Erythroblast (primary cell): ENCODE measurements around the gene MAPK8IP2.

ENCODE experiments used
- GATA1 ChIP-seq: IDR thresholded peaks from 2 replicates; pipeline ENCODE4 v1.6.1; 2011; ENCODE audit warnings: low read depth, mild to moderate bottlenecking, control low read depth, low read length, moderate library complexity
- POLR2A ChIP-seq: IDR thresholded peaks from 2 replicates; pipeline ENCODE4 v1.6.1; 2011; ENCODE audit warnings: mild to moderate bottlenecking, low read length

DNA sequence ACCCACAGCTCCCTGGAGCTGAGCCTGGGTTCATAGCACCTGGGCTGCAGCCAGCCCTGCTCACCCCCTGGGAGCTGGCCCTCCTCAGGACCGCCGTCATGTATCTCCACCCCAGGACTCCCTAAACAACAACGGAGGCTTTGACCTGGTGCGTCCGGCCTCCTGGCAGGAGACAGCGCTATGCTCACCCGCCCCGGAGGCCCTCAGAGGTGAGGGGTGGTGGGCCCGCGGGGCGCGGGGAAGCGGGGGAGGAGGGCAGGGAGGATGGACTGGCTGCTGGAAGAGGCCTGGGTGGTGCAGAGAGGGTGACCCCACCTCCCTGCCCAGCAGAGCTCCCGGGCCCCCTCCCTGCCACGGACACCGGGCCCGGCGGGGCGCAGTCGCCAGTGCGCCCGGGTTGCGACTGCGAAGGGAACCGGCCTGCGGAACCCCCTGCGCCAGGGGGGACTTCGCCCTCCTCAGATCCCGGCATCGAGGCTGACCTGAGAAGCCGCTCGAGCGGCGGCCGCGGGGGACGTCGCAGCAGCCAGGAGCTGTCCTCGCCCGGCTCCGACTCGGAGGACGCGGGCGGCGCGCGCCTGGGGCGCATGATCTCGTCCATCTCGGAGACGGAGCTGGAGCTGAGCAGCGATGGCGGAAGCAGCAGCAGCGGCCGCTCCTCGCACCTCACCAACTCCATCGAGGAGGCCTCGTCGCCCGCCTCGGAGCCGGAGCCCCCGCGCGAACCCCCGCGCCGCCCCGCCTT, 3.1 kb downstream of the MAPK8IP2 start:
- TF ChIP-seq POLR2A (no peak), GATA1 (no peak)
